ENCODE results near the gene ACSL5.

Gene ACSL5, protein sequence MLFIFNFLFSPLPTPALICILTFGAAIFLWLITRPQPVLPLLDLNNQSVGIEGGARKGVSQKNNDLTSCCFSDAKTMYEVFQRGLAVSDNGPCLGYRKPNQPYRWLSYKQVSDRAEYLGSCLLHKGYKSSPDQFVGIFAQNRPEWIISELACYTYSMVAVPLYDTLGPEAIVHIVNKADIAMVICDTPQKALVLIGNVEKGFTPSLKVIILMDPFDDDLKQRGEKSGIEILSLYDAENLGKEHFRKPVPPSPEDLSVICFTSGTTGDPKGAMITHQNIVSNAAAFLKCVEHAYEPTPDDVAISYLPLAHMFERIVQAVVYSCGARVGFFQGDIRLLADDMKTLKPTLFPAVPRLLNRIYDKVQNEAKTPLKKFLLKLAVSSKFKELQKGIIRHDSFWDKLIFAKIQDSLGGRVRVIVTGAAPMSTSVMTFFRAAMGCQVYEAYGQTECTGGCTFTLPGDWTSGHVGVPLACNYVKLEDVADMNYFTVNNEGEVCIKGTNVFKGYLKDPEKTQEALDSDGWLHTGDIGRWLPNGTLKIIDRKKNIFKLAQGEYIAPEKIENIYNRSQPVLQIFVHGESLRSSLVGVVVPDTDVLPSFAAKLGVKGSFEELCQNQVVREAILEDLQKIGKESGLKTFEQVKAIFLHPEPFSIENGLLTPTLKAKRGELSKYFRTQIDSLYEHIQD

DNA sequence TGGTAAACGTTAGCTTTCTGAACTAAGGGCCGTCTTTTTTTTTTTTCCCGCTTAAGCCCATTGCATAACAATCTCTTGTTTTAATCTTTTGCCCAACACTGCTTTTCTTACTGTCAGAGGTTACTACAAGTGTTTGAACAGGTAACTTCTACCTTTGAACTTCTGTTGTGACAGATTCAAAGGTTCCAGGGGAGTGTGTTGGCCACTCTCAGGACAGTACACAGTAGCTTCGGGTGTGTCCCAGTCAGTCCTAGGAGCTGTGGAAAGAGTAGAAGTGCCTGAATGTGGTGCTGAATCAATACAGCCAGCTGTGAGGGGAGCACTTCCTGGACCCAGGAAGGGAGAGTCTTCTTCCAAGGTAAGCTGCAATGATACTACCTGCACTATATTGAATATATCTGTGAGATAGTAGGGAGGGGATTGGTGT lies at the start of gene ACSL5:
TSS of gene ACSL5 (plus strand) at position 205 of the 427 bp plus-strand sequence. CDS start 20,831 bp downstream, outside the sequence.
- no peak within 1 kb of the TSS for H3K4me3 ChIP-seq (ENCODE audit: low read depth, low read length)
- TF ChIP-seq, protein P1, sequence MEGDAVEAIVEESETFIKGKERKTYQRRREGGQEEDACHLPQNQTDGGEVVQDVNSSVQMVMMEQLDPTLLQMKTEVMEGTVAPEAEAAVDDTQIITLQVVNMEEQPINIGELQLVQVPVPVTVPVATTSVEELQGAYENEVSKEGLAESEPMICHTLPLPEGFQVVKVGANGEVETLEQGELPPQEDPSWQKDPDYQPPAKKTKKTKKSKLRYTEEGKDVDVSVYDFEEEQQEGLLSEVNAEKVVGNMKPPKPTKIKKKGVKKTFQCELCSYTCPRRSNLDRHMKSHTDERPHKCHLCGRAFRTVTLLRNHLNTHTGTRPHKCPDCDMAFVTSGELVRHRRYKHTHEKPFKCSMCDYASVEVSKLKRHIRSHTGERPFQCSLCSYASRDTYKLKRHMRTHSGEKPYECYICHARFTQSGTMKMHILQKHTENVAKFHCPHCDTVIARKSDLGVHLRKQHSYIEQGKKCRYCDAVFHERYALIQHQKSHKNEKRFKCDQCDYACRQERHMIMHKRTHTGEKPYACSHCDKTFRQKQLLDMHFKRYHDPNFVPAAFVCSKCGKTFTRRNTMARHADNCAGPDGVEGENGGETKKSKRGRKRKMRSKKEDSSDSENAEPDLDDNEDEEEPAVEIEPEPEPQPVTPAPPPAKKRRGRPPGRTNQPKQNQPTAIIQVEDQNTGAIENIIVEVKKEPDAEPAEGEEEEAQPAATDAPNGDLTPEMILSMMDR (IDR thresholded peaks at IDR 0.05; ENCODE audit: low read depth, low read length, missing control alignments), result no peak

DNA sequence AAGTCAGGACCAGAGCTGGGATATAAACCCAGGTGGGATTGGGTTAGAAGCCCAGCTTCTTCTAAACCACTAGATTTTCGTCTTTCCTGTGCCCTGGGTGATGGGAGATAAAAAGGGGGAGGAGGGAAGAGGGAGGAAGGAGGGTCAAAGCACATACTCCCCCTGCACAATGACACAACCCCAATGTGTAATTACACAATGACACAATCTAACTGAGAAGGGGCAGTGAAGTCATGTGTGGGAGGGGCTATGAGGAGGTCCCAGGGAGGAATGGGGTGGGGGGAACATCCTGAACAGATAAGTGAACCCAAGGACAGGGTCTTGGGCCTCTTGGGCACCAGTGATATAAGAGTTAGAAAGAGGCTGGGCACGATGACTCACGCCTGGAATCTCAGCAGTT lies 46.2 kb upstream of the ACSL5 start:
- TF ChIP-seq, protein P1 (IDR thresholded peaks at IDR 0.05; ENCODE audit: low read depth, low read length, missing control alignments), result no peak
- H3K4me3 ChIP-seq (ENCODE audit: low read depth, low read length), result no peak overlapping the region
- in situ Hi-C loops (cut with HindIII; ENCODE audit: low sequenced_read_pairs), result no loop called here
- DNase-seq (ENCODE audit: low read depth), result no peak

More for the DNA sequence above, at the start of gene ACSL5:
- in situ Hi-C loops (cut with HindIII; ENCODE audit: low sequenced_read_pairs), result no loop called here
- no peak for DNase-seq (ENCODE audit: low read depth)

DNA sequence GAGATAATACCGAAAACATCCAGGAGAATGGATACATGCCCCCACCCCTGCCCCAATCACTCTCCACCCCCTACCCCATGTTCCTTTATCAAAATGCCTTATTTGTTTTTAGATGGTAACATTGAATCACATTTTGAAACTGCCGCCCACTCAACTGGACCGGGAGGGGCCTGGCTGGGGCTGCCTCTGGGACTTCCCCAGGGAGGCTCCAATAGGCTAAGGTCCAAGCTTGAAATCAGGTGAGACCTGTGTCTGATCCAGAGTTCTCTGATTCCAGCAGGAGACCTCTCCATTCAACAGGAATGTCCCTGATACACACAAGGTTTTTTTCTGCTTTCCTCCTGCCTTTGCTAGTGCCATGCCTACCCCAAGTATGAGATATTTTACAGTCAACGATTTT lies 43.8 kb upstream of the ACSL5 start:
- TF ChIP-seq, protein P1 (IDR thresholded peaks at IDR 0.05; ENCODE audit: low read depth, low read length, missing control alignments), result no peak
- DNase-seq (ENCODE audit: low read depth), result no peak
- H3K4me3 ChIP-seq (ENCODE audit: low read depth, low read length), result no peak overlapping the region
- in situ Hi-C loops (cut with HindIII; ENCODE audit: low sequenced_read_pairs), result no loop called here

DNA sequence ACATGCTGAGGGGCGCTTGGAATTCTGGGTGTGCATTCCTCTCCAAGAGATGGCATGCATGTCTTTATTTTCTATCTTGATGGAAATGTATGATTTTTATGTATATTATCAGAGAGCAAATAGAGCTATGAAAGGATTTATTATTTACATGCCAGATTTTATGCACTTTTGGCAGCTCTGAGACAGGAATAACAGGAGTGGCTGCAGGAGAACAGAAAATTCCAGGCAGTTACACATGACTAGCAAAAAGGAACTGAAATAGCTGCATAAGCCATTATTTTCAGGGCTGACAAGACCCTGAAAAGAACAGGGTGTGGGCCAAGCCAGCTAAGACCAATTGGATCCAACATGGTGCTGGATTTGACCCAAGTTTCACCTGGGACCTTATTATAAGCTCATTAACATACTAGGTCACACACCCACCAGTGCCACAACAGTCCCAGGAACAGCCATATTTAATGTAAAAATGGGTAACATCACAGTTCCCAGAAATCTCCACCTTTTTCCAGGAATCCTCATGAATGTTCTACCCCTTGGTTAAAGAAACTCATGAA lies 43.2 kb upstream of the ACSL5 start:
- TF ChIP-seq, protein P1 (IDR thresholded peaks at IDR 0.05; ENCODE audit: low read depth, low read length, missing control alignments), result no peak
- no peak for DNase-seq (ENCODE audit: low read depth)
- no peak overlapping the region for H3K4me3 ChIP-seq (ENCODE audit: low read depth, low read length)
- in situ Hi-C loops (cut with HindIII; ENCODE audit: low sequenced_read_pairs), result no loop called here

DNA sequence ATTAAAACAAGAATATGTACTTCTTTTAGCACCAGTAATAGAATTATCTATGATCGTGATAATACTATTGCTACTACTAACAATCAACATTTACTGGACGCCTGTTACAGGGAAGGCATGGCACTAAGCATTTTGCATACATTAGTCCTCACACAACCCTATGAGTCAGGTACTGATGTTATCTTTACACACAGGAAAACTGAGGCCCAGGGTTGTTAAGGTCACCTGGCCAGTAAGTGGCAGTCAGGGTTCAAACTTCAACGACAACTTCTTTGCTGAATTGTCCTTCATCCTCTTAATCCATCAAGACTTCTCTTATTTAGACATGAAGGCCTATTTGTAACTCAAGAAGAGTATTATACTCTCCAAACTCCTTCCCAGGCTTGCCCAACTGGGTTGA lies 41.9 kb upstream of the ACSL5 start:
- in situ Hi-C loops (cut with HindIII; ENCODE audit: low sequenced_read_pairs), result no loop called here
- no peak overlapping the region for H3K4me3 ChIP-seq (ENCODE audit: low read depth, low read length)
- no peak for DNase-seq (ENCODE audit: low read depth)
- TF ChIP-seq, protein P1 (IDR thresholded peaks at IDR 0.05; ENCODE audit: low read depth, low read length, missing control alignments), result no peak

DNA sequence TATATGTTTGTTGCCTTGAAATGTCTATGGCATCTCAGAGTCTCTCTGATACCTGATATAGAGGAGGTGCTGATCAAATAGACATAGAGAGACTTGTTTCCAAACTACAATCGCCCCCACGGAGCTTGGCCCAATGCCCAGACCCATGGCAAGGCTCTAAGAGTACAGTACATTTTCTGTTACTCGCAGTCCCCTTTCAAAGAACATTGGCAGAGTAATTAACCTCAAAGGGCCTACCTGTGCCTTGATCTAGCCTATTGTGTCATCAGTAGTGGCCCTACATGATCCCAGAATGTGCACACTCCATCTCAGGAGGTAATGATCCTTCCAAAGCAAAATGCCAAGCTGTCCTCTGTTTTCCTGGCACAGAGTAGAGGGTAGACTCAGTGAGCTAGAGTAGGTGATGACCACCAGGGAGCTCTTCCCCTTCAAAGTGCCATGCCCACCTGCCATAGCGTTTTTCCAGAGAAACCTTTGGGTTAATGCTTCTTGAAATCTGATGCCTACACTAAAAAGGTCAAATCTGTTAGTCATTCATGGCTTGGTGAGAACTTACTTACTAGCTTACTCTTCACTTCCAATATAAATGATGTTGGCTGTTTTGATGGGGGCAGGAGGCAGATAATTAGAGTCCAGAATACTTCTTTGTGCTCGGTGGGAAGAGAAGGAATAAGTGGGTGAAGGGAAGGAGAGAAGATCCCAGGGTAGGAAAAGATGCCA lies 41.2 kb upstream of the ACSL5 start:
- DNase-seq (ENCODE audit: low read depth), result no peak
- in situ Hi-C loops (cut with HindIII; ENCODE audit: low sequenced_read_pairs), result no loop called here
- no peak overlapping the region for H3K4me3 ChIP-seq (ENCODE audit: low read depth, low read length)
- TF ChIP-seq, protein P1 (IDR thresholded peaks at IDR 0.05; ENCODE audit: low read depth, low read length, missing control alignments), result no peak

Measured in astrocyte of the cerebellum (primary cell).